GM20000 (cell line): ENCODE results near the gene TPCN1.

Experiments
- DNase-seq: peaks from one replicate; pipeline ENCODE4 v3.0.0; 2012; ENCODE audit warnings: low spot score
- CTCF ChIP-seq: IDR thresholded peaks from 2 replicates; pipeline ENCODE4 v1.5.1; 2012; ENCODE audit warnings: mild to moderate bottlenecking, control low read depth; ENCODE audit errors: extremely low read depth, missing control alignments

The TPCN1 gene

GRCh38 chr12:113340061-113340460 lies 118.8 kb downstream of the TPCN1 start:
- DNase-seq: no peak
- TF ChIP-seq CTCF: no peak

GRCh38 chr12:113341535-113341934 lies 120.3 kb downstream of the TPCN1 start:
- no peak for DNase-seq
- TF ChIP-seq CTCF: no peak

GRCh38 chr12:113345318-113345717 lies 124.1 kb downstream of the TPCN1 start:
- TF ChIP-seq CTCF: no peak

GRCh38 chr12:113346353-113346752 lies 125.1 kb downstream of the TPCN1 start:
- DNase-seq: no peak

More at GRCh38 chr12:113345318-113345717, 124.1 kb downstream of the TPCN1 start:
- no peak for DNase-seq

GRCh38 chr12:113347107-113347506 lies 125.8 kb downstream of the TPCN1 start:
- DNase-seq: no peak
- TF ChIP-seq CTCF: no peak

More at GRCh38 chr12:113346353-113346752, 125.1 kb downstream of the TPCN1 start:
- no peak for TF ChIP-seq CTCF

GRCh38 chr12:113347892-113348291 lies 126.6 kb downstream of the TPCN1 start:
- DNase-seq: no peak
- TF ChIP-seq CTCF: no peak
